Activated T-helper 1 cell treated with anti-CD3 and anti-CD28 coated beads, Interleukin-12 subunit alpha, Interleukin-12 subunit beta, Interleukin-2, Interleukin-4 antibody, amounts not matched to agents 30 ng/mL and 10 ng/mL and 1 ng/mL, durations not matched to agents 14 hours and 24 hours and 36 hours (primary cell): ENCODE data around the gene CASP9. TPM values are rescaled to one million over a fixed set of nuclear protein-coding genes. Genes with fewer than 3 reads are reported as not detected.
A peak's percentile ranks its signal among the peaks of the same experiment; 100 is the strongest.
"Not testable (repeated sequence)": the region's sequence is repeated elsewhere in the genome, so short reads cannot be mapped to it uniquely, and the experiment has no call there.

Source experiments
- DNase-seq: peaks from one replicate; pipeline ENCODE4 v3.0.0; 2021; ENCODE audit warnings: low spot score
- H3K27ac Mint-ChIP-seq: one replicate; pipeline ENCODE4 v1.8.0; 2021; ENCODE audit warnings: mild to moderate bottlenecking, mixed read lengths
- H3K27me3 Mint-ChIP-seq: one replicate; pipeline ENCODE4 v1.8.0; 2022; ENCODE audit warnings: mild to moderate bottlenecking, moderate library complexity, mixed read lengths; ENCODE audit not compliant: insufficient read depth
- H3K36me3 Mint-ChIP-seq: one replicate; pipeline ENCODE4 v1.8.0; 2021; ENCODE audit warnings: low read depth, mixed read lengths
- H3K4me1 Mint-ChIP-seq: one replicate; pipeline ENCODE4 v1.8.0; 2021; ENCODE audit warnings: low read depth, mixed read lengths
- H3K4me3 Mint-ChIP-seq: one replicate; pipeline ENCODE4 v1.8.0; 2021; ENCODE audit warnings: mild to moderate bottlenecking, moderate library complexity, mixed read lengths
- H3K9me3 Mint-ChIP-seq: one replicate; pipeline ENCODE4 v1.8.0; 2021; ENCODE audit warnings: mixed read lengths
- intact Hi-C: fragments of 100-400 bp; cut with micrococcal nuclease; formaldehyde crosslinking; loops from one replicate; pipeline ENCODE4 v1.15.1; 2024
- total RNA-seq: library from RNA; stranded (reverse); gene quantifications from 2 replicates; pipeline ENCODE4 v1.2.3, GENCODE V29; 2022

The CASP9 gene
- total RNA-seq, 1 donor from 2014 or later = 21.0 TPM

GRCh38 chr1:15507278-15507677 lies 16.7 kb downstream of the CASP9 start:
- Mint-ChIP-seq H3K9me3 (no peaks in the 10 kb centered on the region), H3K4me3 (no peak overlapping the region), H3K4me1 (peaks cover 12% of the 10 kb centered on the region), H3K36me3 (peaks cover 23% of the 10 kb centered on the region), H3K27ac (no peak overlapping the region), H3K27me3 (no peaks in the 10 kb centered on the region)
- intact Hi-C loops = no loop called here
- no peak for DNase-seq

GRCh38 chr1:15506831-15507230 lies 17.2 kb downstream of the CASP9 start:
- H3K4me3 Mint-ChIP-seq = no peak overlapping the region
- H3K36me3 Mint-ChIP-seq = peaks cover 21% of the 10 kb centered on the region
- H3K27me3 Mint-ChIP-seq = no peaks in the 10 kb centered on the region
- intact Hi-C loops = no loop called here
- peaks cover 8% of the 10 kb centered on the region for H3K4me1 Mint-ChIP-seq
- H3K27ac Mint-ChIP-seq = no peak overlapping the region
- no peaks in the 10 kb centered on the region for H3K9me3 Mint-ChIP-seq
- no peak for DNase-seq

GRCh38 chr1:15504436-15504835 lies 19.6 kb downstream of the CASP9 start:
- Mint-ChIP-seq H3K4me1 (no peaks in the 10 kb centered on the region), H3K36me3 (peaks cover 16% of the 10 kb centered on the region), H3K27me3 (no peaks in the 10 kb centered on the region), H3K9me3 (no peaks in the 10 kb centered on the region), H3K27ac (no peak overlapping the region), H3K4me3 (no peak overlapping the region)
- intact Hi-C loops = no loop called here
- DNase-seq = no peak

DNA sequence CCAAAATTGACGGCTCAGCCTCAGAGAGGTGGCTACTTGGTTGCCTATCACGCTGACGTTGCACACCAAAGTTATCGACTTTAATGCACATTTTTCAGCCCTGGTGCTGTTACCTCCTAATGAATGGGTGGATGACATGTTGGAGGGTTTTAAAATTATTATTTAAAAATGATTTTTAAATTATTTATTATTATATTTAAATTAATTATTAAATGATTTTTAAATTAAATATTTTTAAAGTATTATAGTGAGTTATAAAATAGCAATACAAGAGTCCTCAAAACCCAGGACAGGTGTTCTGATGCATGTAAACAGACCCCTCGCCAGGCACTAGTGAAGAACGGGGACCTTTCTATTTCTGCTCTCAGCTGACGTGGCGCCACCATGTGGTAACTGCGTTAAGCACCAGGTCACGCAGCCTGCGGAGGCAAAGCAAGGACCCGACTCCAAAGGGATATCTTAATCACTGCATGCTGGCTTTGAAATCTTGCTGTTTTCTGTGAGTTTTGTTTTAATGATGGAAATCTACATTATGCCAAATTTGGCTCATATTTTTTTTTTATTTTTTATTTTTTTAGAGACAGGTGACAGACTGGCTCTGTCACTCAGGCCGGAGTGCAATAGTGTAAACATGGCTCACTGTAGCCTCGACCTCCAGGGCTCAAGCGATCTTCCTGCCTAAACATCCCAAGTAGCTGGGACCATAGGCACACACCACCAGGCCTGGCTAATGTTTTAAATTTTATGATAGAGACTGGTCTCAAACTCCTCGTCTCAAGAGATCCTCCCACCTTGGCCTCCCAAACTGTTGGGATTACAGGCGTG lies 22.6 kb downstream of the CASP9 start:
- peaks cover 21% of the 10 kb centered on the region for H3K36me3 Mint-ChIP-seq
- peak; percentile 25 for DNase-seq
- no peaks in the 10 kb centered on the region for H3K27me3 Mint-ChIP-seq
- intact Hi-C loops = loop anchor here (1.0 kb wide), 1 partner anchor 178 kb away; no protein-coding TSS in a partner anchor
- H3K4me3 Mint-ChIP-seq = no peak overlapping the region
- no peak overlapping the region for H3K27ac Mint-ChIP-seq
- no peaks in the 10 kb centered on the region for H3K9me3 Mint-ChIP-seq
- H3K4me1 Mint-ChIP-seq = no peaks in the 10 kb centered on the region

DNA sequence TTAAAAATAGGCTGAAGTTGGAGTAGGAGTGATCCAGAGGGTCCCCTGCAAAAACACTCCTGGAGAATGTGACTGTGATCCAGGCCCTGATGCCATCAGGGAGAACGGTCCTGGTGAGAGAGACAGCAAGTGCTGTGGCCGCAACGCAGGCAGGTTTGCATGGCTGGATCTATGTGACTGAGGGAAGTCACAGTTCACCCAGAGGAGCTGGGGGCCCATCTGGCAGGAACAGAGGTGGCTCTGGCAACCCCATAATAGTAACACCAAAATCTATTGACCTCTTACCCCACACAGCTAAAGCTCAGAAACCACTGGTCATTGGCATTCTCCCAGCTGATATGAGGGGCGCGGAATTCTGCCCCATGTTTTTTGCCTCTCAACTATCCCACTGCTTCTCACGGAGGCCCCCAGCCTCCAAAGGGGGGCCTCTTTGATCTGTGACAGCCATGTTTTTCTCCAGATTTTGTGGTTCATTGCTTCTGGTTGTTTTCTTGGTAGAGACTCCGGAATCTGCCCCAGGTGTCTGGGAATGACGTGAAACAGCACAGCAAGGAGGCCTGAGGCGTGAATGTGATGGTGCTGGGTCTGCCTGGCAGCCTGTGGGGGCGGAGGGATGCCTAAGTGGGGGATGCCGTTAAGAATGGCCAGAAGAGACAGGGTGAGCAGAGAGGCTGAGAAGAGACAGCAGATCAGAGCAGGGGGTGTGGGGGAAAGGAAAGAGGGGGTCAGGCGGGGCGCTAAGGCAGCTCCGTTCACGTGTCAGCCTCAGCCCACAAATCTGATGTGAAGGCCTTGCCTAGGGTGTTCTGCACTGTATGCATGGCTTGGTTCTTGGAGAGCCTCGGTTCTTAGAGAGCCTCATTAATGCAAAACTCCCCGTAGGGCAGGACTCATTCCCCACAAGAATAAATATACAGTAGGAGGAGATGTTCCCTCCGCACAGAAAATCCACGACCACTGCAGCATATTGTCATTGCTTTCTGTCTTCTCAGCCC lies 23.5 kb downstream of the CASP9 start:
- no peak overlapping the region for H3K4me3 Mint-ChIP-seq
- H3K36me3 Mint-ChIP-seq = peaks cover 29% of the 10 kb centered on the region
- H3K27ac Mint-ChIP-seq = no peak overlapping the region
- no peaks in the 10 kb centered on the region for H3K27me3 Mint-ChIP-seq
- no peaks in the 10 kb centered on the region for H3K4me1 Mint-ChIP-seq
- H3K9me3 Mint-ChIP-seq = no peaks in the 10 kb centered on the region
- DNase-seq = no peak
- intact Hi-C loops = loop anchor here (1.0 kb wide), 1 partner anchor 177 kb away; no protein-coding TSS in a partner anchor

DNA sequence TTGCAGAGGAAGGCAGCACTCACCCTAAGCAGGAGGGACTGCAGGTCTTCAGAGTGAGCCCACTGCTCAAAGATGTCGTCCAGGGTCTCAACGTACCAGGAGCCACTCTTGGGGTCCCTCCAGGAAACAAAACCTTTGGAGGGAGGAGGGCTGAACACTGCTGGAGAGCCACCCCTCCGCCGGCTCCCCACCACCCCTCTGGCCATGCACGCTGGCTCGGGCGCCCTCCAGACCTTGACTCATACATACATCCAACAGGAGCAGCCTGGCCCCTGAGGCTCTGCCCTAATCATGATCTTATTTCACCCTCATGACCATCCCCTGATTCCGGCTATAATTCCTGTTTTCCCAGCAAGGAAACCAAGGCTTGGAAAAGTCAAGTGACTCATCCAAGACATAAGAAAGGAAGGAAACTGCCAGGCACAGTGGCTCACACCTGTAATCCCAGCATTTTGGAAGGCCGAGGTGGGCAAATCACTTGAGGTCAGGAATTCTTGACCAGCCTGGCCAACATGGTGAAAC lies 30.1 kb downstream of the CASP9 start:
- no peak overlapping the region for H3K27ac Mint-ChIP-seq
- no peak overlapping the region for H3K4me3 Mint-ChIP-seq
- H3K36me3 Mint-ChIP-seq = peaks cover 26% of the 10 kb centered on the region
- no peak for DNase-seq
- peaks cover 8% of the 10 kb centered on the region for H3K4me1 Mint-ChIP-seq
- no peaks in the 10 kb centered on the region for H3K9me3 Mint-ChIP-seq
- intact Hi-C loops = no loop called here
- H3K27me3 Mint-ChIP-seq = no peaks in the 10 kb centered on the region

DNA sequence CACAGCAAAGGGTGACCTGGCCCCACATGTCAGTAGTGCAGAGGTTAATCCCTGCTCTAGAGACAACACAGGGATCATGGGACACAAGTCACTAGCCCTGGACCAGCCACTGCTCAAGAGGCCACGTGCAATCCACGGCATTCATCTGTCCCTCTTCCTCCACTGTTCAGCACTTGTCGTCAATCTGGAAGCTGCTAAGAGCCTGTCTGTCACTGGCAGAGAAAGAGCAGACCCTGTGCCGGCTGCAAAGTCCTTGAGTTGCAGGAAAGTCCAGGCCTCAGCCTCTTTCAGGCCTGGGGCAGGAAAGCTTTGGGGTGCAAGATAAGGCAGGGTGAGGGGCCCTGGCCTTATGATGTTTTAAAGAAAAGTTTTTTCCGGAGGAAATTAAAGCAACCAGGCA lies 31.4 kb downstream of the CASP9 start:
- no peaks in the 10 kb centered on the region for H3K27me3 Mint-ChIP-seq
- H3K9me3 Mint-ChIP-seq = no peaks in the 10 kb centered on the region
- intact Hi-C loops = no loop called here
- peaks cover 23% of the 10 kb centered on the region for H3K36me3 Mint-ChIP-seq
- no peak for DNase-seq
- H3K4me1 Mint-ChIP-seq = peaks cover 8% of the 10 kb centered on the region
- H3K4me3 Mint-ChIP-seq = no peak overlapping the region
- H3K27ac Mint-ChIP-seq = no peak overlapping the region

DNA sequence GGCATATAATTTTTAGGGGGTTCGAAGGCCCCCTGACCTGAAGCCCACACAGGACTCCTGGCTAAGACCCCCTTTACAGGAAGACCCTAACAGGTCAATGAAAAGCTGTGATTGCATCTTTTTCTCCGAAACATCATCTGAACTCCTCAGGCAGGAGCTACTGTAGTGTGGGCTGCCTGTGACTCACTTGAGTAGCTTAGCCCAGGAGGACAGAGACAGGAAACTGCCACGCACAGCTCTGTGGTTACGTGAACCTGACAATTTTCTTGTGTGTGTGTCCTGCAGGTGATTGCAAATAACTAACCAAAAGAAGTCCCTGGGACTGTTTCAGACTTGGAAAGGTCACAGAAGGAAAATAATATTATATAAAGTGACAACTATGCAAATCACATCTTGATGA lies 33.0 kb downstream of the CASP9 start:
- peaks cover 29% of the 10 kb centered on the region for H3K36me3 Mint-ChIP-seq
- H3K27ac Mint-ChIP-seq, DNase-seq, H3K4me3 Mint-ChIP-seq, intact Hi-C loops, H3K4me1 Mint-ChIP-seq, H3K9me3 Mint-ChIP-seq, H3K27me3 Mint-ChIP-seq: not testable (repeated sequence)

GRCh38 chr1:15489052-15489736 lies 34.8 kb downstream of the CASP9 start:
- no peak overlapping the region for H3K27ac Mint-ChIP-seq

GRCh38 chr1:15488371-15488770 lies 35.6 kb downstream of the CASP9 start:
- Mint-ChIP-seq H3K27me3 (no peaks in the 10 kb centered on the region), H3K36me3 (peaks cover 33% of the 10 kb centered on the region), H3K4me1 (peaks cover 8% of the 10 kb centered on the region), H3K4me3 (no peak overlapping the region), H3K27ac (no peak overlapping the region), H3K9me3 (no peaks in the 10 kb centered on the region)
- no peak for DNase-seq
- intact Hi-C loops = no loop called here

More at GRCh38 chr1:15489052-15489736, 34.8 kb downstream of the CASP9 start:
- intact Hi-C loops = no loop called here
- peaks cover 8% of the 10 kb centered on the region for H3K4me1 Mint-ChIP-seq
- H3K9me3 Mint-ChIP-seq = no peaks in the 10 kb centered on the region
- DNase-seq = no peak
- no peaks in the 10 kb centered on the region for H3K27me3 Mint-ChIP-seq
- no peak overlapping the region for H3K4me3 Mint-ChIP-seq
- H3K36me3 Mint-ChIP-seq = peaks cover 33% of the 10 kb centered on the region

DNA sequence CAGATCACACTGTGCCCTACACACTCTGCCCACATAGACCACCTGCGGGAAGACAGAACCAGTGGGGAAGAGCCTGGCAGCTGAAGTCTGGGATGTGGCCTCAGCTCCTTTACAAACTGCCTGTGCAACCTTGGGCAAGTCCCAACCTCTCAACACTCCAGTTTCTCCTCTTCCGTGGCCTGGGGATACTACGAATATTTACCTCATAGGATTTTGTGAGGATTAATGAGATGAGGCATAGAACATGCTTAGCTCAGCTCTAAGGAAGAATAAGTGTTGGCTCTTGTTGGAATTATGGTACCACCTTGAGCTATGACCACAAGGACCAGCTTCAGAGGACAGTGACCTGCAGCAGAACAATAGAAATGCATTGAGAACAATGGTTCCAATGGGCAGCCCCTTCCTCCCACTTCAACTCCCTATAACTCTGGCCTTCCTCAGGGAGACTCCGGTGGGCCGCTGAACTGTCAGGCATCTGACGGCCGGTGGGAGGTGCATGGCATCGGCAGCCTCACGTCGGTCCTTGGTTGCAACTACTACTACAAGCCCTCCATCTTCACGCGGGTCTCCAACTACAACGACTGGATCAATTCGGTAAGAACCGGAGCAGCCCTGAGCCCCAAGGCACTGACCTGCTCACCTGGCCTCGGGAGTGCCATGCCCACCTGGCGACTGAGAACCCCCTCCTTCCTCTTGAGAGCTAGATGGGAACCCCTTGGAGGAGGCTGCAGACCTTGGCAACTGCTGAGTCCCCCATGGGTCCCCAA lies 37.0 kb downstream of the CASP9 start:
- peaks cover 29% of the 10 kb centered on the region for H3K36me3 Mint-ChIP-seq
- H3K27ac Mint-ChIP-seq, H3K4me3 Mint-ChIP-seq, intact Hi-C loops, H3K9me3 Mint-ChIP-seq, H3K4me1 Mint-ChIP-seq, H3K27me3 Mint-ChIP-seq, DNase-seq: not testable (repeated sequence)

DNA sequence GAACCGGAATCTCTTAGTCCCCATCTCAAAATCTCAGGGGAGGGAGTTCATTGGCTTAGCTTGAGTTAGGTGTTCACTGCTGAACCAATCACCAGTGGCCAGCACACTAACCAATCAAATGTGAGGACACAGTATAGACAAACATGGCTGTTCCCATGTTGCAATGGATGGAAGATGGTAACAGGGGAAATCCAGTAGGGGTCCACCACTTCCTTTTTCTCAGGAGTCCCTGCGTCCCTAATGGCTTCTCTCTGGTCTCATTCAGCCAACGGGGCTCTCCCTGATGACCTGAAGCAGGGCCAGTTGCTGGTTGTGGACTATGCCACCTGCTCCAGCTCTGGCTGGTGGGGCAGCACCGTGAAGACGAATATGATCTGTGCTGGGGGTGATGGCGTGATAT lies 38.4 kb downstream of the CASP9 start:
- Mint-ChIP-seq H3K27me3 (peaks cover 2% of the 10 kb centered on the region), H3K27ac (no peak overlapping the region), H3K9me3 (no peaks in the 10 kb centered on the region), H3K4me1 (no peaks in the 10 kb centered on the region), H3K4me3 (no peak overlapping the region), H3K36me3 (peaks cover 25% of the 10 kb centered on the region)
- intact Hi-C loops = no loop called here
- DNase-seq = no peak
